Measurements from ENCODE around the gene ZCCHC14.

DNA sequence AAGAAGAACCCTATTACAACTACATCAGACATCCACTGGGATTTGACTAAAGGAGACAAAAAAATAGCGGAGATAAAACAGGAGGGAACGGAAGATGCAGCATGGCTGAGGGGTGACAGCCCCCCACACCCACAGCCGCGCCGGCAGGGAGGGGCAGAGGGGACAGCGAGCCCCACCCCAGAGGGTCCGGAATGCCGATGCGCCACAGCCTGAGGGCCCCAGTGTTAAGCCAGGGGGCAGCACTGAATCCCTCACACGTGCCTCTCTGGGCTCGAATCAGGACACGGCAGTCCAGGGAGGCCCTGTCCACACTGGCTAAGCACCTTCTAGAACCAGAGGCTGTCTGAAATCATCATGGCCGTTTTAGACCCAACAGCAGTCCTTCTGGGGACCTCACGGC is 81.9 kb downstream of the ZCCHC14 start:
- TF ChIP-seq CTCF (IDR thresholded peaks at IDR 0.05 in 2 of 3, conservative IDR thresholded peaks at IDR 0.05 in 1 of 3; ENCODE audit: control insufficient read depth in 2 of 3, extremely low read depth in 1 of 3, insufficient read depth in 1 of 3, low read depth in 3 of 3, low read length in 3 of 3) (no peak), EZH2 (IDR thresholded peaks at IDR 0.05; ENCODE audit: borderline replicate concordance, control insufficient read depth, low read depth, low read length) (no peak), USF2 (IDR thresholded peaks at IDR 0.05; ENCODE audit: borderline replicate concordance, low read depth, low read length) (no peak), POU2F2 (IDR thresholded peaks at IDR 0.05; ENCODE audit: borderline replicate concordance, low read depth, low read length) (no peak), JUNB (IDR thresholded peaks at IDR 0.05) (no peak), ATF2 (IDR thresholded peaks at IDR 0.05; ENCODE audit: low read length) (no peak), ZNF274 (IDR thresholded peaks at IDR 0.05; ENCODE audit: insufficient read depth, insufficient read length) (no peak), NRF1 (conservative IDR thresholded peaks at IDR 0.05; ENCODE audit: low read depth, low read length) (no peak), MXI1 (IDR thresholded peaks at IDR 0.05; ENCODE audit: low read depth, low read length) (no peak), POLR2AphosphoS5 (IDR thresholded peaks at IDR 0.05; ENCODE audit: low read length) (no peak)
- TF ChIP-seq, protein P1, sequence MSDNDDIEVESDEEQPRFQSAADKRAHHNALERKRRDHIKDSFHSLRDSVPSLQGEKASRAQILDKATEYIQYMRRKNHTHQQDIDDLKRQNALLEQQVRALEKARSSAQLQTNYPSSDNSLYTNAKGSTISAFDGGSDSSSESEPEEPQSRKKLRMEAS (IDR thresholded peaks at IDR 0.05; ENCODE audit: low read depth, low read length), result no peak
